K562 (cell line): Measurements from ENCODE around the gene BBC3. TPM values are rescaled to one million over a fixed set of nuclear protein-coding genes. Genes with fewer than 3 reads are reported as not detected.

Experiments
- E2F3 ChIP-seq: fragments of 250-450 bp; sonication (Bioruptor Pico); IDR thresholded peaks from 2 replicates; pipeline ENCODE4 v1.4.0; 2020; ENCODE audit warnings: mild to moderate bottlenecking
- HDAC1 ChIP-seq, 2 experiments: fragments of 450-650 bp; IDR thresholded peaks; 2 replicates each; pipeline ENCODE4 v1.6.1; 2016 to 2017; ENCODE audit warnings: inconsistent platforms in 1 of 2, mild to moderate bottlenecking in 1 of 2, moderate library complexity in 1 of 2
- HMG20B ChIP-seq: fragments of 250-450 bp; sonication (Bioruptor Pico); IDR thresholded peaks from 2 replicates; pipeline ENCODE4 v1.5.0; 2021; ENCODE audit warnings: mild to moderate bottlenecking
- SUPT5H ChIP-seq: fragments of 450-650 bp; IDR thresholded peaks from 2 replicates; pipeline ENCODE4 v1.6.1; 2016
- TAF9B ChIP-seq: fragments of 450-650 bp; IDR thresholded peaks from 2 replicates; pipeline ENCODE4 v1.6.1; 2018; ENCODE audit warnings: mild to moderate bottlenecking; ENCODE audit not compliant: partially characterized antibody
- polyA plus RNA-seq, 8 experiments: library from polyadenylated mRNA; depleted of rRNA in 4 of 8; stranded (reverse) in 5 of 8; unstranded in 3 of 8; fragments of >200 nt; fragmentation: Nextera tagmentation in 2 of 8; fragmentation: Illumina TruSeq in 1 of 8; extraction: Ambion mirVana in 2 of 8; extraction: Trizol in 1 of 8; gene quantifications; 2 replicates each; pipeline versions ENCODE4 v1.2.1 to v1.2.3, GENCODE V29; 2011 to 2014; ENCODE audit warnings: inconsistent platforms in 1 of 8, missing spikeins in 1 of 8
- total RNA-seq, 7 experiments: library from RNA; depleted of rRNA in 6 of 7; stranded (reverse); fragments of >200 nt in 6 of 7; fragmentation: Illumina TruSeq in 2 of 7; extraction: Trizol in 2 of 7; gene quantifications; 2 replicates each; pipeline versions ENCODE4 v1.2.1 to v1.2.3, GENCODE V29; 2011 to 2021; ENCODE audit warnings: low replicate concordance in 1 of 7
- TF ChIP-seq, protein P1 (sequence below), 2 experiments: fragments of 450-650 bp; formaldehyde crosslinking in 1 of 2; IDR thresholded peaks; 2 replicates each; pipeline versions ENCODE4 v1.4.0 to v1.6.1; 2014 to 2020; ENCODE audit warnings: mild to moderate bottlenecking in 2 of 2, borderline replicate concordance in 1 of 2, low read depth in 1 of 2
- TF ChIP-seq, protein P2 (sequence below): fragments of 450-650 bp; IDR thresholded peaks from 2 replicates; pipeline ENCODE4 v1.6.1; 2016; ENCODE audit warnings: mild to moderate bottlenecking, moderate library complexity

The BBC3 gene
- total and polyA plus RNA-seq, 9 of the 15 experiments (the other 6 are each of a cell fraction or from before 2014, with no cell fraction given) = 0.15 to 30.7 (median 4.8) TPM

DNA sequence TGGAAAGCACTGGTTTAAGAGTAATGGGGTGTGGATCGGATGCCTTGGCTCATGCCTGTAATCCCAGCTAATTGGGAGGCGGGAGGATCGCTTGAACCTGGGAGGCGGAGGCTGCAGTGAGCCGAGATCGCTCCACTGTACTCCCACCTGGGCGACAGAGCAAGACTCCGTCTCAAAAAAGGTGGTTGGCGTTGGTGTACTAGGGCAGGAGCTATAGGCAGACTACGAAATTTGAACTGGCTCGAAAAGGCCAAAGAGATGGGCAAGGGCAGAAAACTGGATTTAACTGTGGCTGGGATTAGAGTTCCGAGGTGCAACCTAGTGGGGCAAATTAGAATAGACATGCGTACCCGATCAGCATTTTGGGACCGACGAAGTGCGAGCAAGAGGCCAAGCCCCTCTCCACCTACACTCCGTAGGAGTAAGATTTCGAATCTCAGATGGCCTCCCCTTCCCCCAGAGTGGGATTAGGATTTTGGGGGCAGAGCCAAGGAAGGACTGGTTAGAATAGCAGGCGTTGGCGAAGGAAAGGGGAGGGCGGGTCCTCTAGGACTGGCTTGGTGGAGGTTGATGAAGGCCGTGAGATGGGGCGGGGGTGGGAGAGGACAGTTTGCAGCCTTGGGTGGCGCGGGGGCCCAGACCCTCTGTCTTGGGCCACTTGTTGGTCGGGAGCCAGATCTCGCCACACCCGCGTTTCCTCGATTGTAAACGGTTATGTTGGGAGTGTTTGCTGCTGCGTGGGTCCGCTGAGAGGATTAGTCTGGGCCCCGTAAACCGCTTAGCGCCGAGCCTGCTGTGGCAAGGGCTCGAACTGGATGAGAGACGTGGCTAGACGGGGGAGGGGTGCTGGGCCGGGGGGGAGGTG is 41.7 kb upstream of the BBC3 start (continued):
- TF ChIP-seq, protein P1, sequence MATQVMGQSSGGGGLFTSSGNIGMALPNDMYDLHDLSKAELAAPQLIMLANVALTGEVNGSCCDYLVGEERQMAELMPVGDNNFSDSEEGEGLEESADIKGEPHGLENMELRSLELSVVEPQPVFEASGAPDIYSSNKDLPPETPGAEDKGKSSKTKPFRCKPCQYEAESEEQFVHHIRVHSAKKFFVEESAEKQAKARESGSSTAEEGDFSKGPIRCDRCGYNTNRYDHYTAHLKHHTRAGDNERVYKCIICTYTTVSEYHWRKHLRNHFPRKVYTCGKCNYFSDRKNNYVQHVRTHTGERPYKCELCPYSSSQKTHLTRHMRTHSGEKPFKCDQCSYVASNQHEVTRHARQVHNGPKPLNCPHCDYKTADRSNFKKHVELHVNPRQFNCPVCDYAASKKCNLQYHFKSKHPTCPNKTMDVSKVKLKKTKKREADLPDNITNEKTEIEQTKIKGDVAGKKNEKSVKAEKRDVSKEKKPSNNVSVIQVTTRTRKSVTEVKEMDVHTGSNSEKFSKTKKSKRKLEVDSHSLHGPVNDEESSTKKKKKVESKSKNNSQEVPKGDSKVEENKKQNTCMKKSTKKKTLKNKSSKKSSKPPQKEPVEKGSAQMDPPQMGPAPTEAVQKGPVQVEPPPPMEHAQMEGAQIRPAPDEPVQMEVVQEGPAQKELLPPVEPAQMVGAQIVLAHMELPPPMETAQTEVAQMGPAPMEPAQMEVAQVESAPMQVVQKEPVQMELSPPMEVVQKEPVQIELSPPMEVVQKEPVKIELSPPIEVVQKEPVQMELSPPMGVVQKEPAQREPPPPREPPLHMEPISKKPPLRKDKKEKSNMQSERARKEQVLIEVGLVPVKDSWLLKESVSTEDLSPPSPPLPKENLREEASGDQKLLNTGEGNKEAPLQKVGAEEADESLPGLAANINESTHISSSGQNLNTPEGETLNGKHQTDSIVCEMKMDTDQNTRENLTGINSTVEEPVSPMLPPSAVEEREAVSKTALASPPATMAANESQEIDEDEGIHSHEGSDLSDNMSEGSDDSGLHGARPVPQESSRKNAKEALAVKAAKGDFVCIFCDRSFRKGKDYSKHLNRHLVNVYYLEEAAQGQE (IDR thresholded peaks at IDR 0.05; ENCODE audit: borderline replicate concordance) = no peak
- TF ChIP-seq, protein P1 (CRISPR knock-in tag; IDR thresholded peaks at IDR 0.05; ENCODE audit: low read depth) = no peak
- TF ChIP-seq E2F3 = no peak
- 0 out of 2 replicates have a peak, but pooled peaks have one; percentile 13 for TF ChIP-seq SUPT5H
- no peak for TF ChIP-seq HMG20B
- TF ChIP-seq, protein P2, sequence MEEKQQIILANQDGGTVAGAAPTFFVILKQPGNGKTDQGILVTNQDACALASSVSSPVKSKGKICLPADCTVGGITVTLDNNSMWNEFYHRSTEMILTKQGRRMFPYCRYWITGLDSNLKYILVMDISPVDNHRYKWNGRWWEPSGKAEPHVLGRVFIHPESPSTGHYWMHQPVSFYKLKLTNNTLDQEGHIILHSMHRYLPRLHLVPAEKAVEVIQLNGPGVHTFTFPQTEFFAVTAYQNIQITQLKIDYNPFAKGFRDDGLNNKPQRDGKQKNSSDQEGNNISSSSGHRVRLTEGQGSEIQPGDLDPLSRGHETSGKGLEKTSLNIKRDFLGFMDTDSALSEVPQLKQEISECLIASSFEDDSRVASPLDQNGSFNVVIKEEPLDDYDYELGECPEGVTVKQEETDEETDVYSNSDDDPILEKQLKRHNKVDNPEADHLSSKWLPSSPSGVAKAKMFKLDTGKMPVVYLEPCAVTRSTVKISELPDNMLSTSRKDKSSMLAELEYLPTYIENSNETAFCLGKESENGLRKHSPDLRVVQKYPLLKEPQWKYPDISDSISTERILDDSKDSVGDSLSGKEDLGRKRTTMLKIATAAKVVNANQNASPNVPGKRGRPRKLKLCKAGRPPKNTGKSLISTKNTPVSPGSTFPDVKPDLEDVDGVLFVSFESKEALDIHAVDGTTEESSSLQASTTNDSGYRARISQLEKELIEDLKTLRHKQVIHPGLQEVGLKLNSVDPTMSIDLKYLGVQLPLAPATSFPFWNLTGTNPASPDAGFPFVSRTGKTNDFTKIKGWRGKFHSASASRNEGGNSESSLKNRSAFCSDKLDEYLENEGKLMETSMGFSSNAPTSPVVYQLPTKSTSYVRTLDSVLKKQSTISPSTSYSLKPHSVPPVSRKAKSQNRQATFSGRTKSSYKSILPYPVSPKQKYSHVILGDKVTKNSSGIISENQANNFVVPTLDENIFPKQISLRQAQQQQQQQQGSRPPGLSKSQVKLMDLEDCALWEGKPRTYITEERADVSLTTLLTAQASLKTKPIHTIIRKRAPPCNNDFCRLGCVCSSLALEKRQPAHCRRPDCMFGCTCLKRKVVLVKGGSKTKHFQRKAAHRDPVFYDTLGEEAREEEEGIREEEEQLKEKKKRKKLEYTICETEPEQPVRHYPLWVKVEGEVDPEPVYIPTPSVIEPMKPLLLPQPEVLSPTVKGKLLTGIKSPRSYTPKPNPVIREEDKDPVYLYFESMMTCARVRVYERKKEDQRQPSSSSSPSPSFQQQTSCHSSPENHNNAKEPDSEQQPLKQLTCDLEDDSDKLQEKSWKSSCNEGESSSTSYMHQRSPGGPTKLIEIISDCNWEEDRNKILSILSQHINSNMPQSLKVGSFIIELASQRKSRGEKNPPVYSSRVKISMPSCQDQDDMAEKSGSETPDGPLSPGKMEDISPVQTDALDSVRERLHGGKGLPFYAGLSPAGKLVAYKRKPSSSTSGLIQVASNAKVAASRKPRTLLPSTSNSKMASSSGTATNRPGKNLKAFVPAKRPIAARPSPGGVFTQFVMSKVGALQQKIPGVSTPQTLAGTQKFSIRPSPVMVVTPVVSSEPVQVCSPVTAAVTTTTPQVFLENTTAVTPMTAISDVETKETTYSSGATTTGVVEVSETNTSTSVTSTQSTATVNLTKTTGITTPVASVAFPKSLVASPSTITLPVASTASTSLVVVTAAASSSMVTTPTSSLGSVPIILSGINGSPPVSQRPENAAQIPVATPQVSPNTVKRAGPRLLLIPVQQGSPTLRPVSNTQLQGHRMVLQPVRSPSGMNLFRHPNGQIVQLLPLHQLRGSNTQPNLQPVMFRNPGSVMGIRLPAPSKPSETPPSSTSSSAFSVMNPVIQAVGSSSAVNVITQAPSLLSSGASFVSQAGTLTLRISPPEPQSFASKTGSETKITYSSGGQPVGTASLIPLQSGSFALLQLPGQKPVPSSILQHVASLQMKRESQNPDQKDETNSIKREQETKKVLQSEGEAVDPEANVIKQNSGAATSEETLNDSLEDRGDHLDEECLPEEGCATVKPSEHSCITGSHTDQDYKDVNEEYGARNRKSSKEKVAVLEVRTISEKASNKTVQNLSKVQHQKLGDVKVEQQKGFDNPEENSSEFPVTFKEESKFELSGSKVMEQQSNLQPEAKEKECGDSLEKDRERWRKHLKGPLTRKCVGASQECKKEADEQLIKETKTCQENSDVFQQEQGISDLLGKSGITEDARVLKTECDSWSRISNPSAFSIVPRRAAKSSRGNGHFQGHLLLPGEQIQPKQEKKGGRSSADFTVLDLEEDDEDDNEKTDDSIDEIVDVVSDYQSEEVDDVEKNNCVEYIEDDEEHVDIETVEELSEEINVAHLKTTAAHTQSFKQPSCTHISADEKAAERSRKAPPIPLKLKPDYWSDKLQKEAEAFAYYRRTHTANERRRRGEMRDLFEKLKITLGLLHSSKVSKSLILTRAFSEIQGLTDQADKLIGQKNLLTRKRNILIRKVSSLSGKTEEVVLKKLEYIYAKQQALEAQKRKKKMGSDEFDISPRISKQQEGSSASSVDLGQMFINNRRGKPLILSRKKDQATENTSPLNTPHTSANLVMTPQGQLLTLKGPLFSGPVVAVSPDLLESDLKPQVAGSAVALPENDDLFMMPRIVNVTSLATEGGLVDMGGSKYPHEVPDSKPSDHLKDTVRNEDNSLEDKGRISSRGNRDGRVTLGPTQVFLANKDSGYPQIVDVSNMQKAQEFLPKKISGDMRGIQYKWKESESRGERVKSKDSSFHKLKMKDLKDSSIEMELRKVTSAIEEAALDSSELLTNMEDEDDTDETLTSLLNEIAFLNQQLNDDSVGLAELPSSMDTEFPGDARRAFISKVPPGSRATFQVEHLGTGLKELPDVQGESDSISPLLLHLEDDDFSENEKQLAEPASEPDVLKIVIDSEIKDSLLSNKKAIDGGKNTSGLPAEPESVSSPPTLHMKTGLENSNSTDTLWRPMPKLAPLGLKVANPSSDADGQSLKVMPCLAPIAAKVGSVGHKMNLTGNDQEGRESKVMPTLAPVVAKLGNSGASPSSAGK = peak; percentile 53; the same call in 1 of the 2 replicates
- TF ChIP-seq HDAC1 (IDR thresholded peaks at IDR 0.05) = no peak
- no peak for TF ChIP-seq TAF9B
